AG04449 (cell line): ENCODE measurements around the gene ERBB2.

Experiments
- CTCF ChIA-PET: fragments of 350-600 bp; formaldehyde crosslinking; extraction: SDS; loops from one replicate; lab custom pipeline; 2021; ENCODE audit warnings: antibody characterized with exemption; lab: Yijun Ruan, JAX
- POLR2A ChIA-PET: fragments of 400-600, 350-600 bp; formaldehyde crosslinking; extraction: SDS; loops from one replicate; lab custom pipeline; 2020; ENCODE audit warnings: antibody characterized with exemption, inconsistent platforms; lab: Yijun Ruan, JAX
- DNase-seq: peaks from one replicate; pipeline ENCODE4 v3.0.0-alpha.2; 2010; ENCODE audit warnings: low read depth, low spot score
- H3K4me3 ChIP-seq: 2 replicates; pipeline ENCODE4 v1.5.1; 2011; ENCODE audit warnings: low read depth, mild to moderate bottlenecking, control low read depth, low read length
- TF ChIP-seq, protein P1 (sequence below): IDR thresholded peaks from one replicate; pipeline ENCODE4 v1.5.1; 2011; ENCODE audit warnings: mild to moderate bottlenecking, moderate library complexity, low read length, control low read depth, inconsistent platforms; ENCODE audit not compliant: insufficient read depth; ENCODE audit errors: missing control alignments

ERBB2 gene

GRCh38 chr17:39699818-39700147, at the start of gene ERBB2:
TSS of gene ERBB2 (plus strand) at chr17:39700064. CDS start at chr17:39700239, 175 bp downstream.
- DNase-seq = peak; percentile 31
- TF ChIP-seq, protein P1, sequence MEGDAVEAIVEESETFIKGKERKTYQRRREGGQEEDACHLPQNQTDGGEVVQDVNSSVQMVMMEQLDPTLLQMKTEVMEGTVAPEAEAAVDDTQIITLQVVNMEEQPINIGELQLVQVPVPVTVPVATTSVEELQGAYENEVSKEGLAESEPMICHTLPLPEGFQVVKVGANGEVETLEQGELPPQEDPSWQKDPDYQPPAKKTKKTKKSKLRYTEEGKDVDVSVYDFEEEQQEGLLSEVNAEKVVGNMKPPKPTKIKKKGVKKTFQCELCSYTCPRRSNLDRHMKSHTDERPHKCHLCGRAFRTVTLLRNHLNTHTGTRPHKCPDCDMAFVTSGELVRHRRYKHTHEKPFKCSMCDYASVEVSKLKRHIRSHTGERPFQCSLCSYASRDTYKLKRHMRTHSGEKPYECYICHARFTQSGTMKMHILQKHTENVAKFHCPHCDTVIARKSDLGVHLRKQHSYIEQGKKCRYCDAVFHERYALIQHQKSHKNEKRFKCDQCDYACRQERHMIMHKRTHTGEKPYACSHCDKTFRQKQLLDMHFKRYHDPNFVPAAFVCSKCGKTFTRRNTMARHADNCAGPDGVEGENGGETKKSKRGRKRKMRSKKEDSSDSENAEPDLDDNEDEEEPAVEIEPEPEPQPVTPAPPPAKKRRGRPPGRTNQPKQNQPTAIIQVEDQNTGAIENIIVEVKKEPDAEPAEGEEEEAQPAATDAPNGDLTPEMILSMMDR = no peak
- ChIA-PET CTCF (interaction anchor here (1.1 to 7.9 kb wide), 15 partner anchors 8 to 152 kb away, joined by 3 to 48 read pairs (median 5); partner anchors contain the start of genes MIEN1, PGAP3 and PNMT), POLR2A (interaction anchor here (0.6 to 2.0 kb wide), 11 partner anchors 9 to 248 kb away, joined by 3 to 27 read pairs (median 4); partner anchors contain the start of genes MED1, MIEN1, PGAP3 and TCAP)
- peak within 1 kb of the TSS; percentile 78 for H3K4me3 ChIP-seq

DNA sequence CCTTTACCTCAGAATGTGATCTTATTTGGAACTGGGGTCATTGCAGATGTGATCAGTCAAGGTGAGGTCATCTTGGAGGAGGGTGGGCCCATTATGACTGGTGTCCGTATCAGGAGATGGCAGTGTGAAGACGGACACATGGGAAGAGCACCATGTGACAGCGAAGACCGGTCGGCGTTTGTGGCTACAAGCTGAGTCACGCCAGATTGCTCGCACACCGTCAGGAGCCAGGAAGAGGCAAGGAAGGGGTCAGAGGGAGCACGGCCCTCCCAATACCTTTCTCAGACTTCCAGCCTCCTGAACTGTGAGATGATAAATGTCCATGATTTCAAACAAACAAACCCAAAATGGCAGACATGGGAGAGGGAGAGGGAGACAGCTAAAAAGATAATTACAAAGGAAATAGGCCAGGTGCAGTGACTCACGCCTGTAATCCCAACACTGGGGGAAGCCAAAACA, 49.7 kb upstream of the ERBB2 start:
- ChIA-PET POLR2A (no interaction called here), CTCF (interaction anchor here (1.0 to 28.8 kb wide), 10 partner anchors 9 to 80 kb away, joined by 3 to 822 read pairs (median 4); partner anchors contain the start of genes MIEN1, PNMT, PPP1R1B and STARD3)

GRCh38 chr17:39651923-39652586, 47.8 kb upstream of the ERBB2 start:
- ChIA-PET CTCF (interaction anchor here (1.6 to 28.8 kb wide), 7 partner anchors 10 to 103 kb away, joined by 4 to 822 read pairs (median 16); partner anchors contain the start of genes ERBB2, PNMT, PPP1R1B and TCAP), POLR2A (no interaction called here)
- H3K4me3 ChIP-seq = no peak overlapping the region
- TF ChIP-seq, protein P1 = no peak
- DNase-seq = no peak

More for the DNA sequence above, 49.7 kb upstream of the ERBB2 start:
- DNase-seq = no peak
- TF ChIP-seq, protein P1 = no peak
- no peak overlapping the region for H3K4me3 ChIP-seq

- CTCF ChIA-PET = interaction anchor here (1.6 to 28.8 kb wide), 8 partner anchors 9 to 104 kb away, joined by 4 to 822 read pairs (median 16); partner anchors contain the start of genes ERBB2, PNMT, PPP1R1B and TCAP
- no peak overlapping the region for H3K4me3 ChIP-seq
- DNase-seq = no peak
- POLR2A ChIA-PET = no interaction called here
- TF ChIP-seq, protein P1 = no peak
These were observed 47.1 kb upstream of the ERBB2 start for GRCh38 chr17:39652587-39653315.

- CTCF ChIA-PET = interaction anchor here (0.7 to 28.8 kb wide), 11 partner anchors 10 to 114 kb away, joined by 3 to 822 read pairs (median 13); partner anchors contain the start of genes ERBB2, PGAP3, PNMT and PPP1R1B
- H3K4me3 ChIP-seq = no peak overlapping the region
- no peak for DNase-seq
- POLR2A ChIA-PET = no interaction called here
- TF ChIP-seq, protein P1 = no peak
These were observed 46.6 kb upstream of the ERBB2 start for GRCh38 chr17:39653316-39653661.
